SK-N-MC (cell line): ENCODE data around the gene CGNL1.

Experiments used
- EZH2 ChIP-seq: fragments of 200-600 bp; sonication (generic); IDR thresholded peaks from one replicate; pipeline ENCODE4 v1.6.1; 2017; ENCODE audit warnings: antibody characterized with exemption
- POLR2AphosphoS5 ChIP-seq: IDR thresholded peaks from 2 replicates; pipeline ENCODE4 v1.6.1; 2012; ENCODE audit warnings: mild to moderate bottlenecking, low read depth, low read length, borderline replicate concordance

DNA sequence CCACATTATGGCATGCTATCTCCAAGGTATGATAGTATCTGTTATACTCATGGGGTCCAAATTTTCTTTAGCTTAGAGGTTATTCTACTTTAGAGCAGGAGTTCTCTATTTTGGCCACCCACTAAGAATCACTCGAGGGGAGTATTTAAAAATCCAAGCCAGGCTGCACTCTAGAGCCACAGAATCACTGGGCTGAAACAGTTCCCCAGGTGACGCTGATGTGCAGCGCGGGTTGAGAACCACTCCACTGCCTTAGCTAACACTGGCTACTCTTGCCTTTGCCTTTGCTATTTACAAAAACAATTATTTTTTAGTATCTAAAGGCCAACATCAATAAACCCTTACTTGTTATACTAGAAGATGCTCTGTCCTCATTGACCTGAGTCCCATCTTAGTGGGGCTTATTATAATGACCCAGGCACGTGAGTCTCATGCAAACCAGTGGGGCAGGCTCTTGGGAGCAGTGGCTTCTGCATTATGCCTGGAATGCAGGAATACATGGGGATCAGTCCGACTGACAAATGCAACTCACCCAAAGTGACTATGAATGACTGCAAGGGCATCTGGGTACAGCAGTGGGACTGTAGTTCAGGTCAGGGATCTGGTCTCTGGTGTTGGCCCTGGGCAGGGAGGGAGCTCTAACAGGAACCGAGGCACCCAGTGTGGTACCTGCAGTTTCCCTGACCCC, 21.7 kb upstream of the CGNL1 start:
- no peak for TF ChIP-seq EZH2
- no peak for TF ChIP-seq POLR2AphosphoS5
